CD4-positive, alpha-beta T cell treated with Interferon alpha-2 for 1 hour (primary cell): ENCODE data around the gene RUNX2.

Source experiments
- DNase-seq, 2 donors: peaks; one replicate each; pipeline ENCODE4 v3.0.0-alpha.2; 2020 to 2022

Gene RUNX2

GRCh38 chr6:45488889-45489288, 160.8 kb downstream of the RUNX2 start:
- peak in 1 of 2 donors; percentile 32 for DNase-seq

GRCh38 chr6:45491048-45491735, 163.1 kb downstream of the RUNX2 start:
- no peak for DNase-seq

DNA sequence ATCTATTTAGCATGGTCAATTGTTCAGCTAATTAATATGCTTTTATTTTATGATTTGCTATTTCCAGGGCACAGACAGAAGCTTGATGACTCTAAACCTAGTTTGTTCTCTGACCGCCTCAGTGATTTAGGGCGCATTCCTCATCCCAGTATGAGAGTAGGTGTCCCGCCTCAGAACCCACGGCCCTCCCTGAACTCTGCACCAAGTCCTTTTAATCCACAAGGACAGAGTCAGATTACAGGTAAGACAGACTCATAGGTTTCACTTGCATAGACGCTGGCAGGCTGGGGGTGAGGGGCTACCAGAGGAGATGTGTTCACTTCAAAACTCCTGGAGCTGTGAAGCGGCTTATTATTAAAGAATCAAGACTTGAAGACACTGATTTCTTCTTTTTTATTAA, 163.7 kb downstream of the RUNX2 start:
- no peak for DNase-seq

- DNase-seq: no peak
Measured at GRCh38 chr6:45493761-45494160, 165.6 kb downstream of the RUNX2 start.

GRCh38 chr6:45494416-45495135, 166.4 kb downstream of the RUNX2 start:
- peak in 1 of 2 donors; percentile 26 for DNase-seq

GRCh38 chr6:45495429-45496084, 167.4 kb downstream of the RUNX2 start:
- peak; percentile 8 to 52 for DNase-seq

DNA sequence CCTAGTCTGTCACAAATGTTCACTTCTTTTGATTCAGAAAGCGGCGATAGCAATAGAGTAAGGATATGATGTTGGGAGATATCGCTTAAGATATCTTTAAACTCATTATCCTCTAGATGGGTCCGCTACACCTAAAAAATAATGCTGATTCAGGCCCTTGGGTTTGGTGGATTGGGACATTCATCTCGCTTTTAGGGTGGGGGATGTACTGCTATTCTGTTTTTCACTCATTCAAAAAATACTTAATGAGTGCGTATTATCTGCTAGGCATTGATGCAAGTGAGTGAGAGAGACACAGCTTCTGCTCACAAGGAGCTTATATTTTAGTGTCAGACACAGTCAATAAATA, 167.9 kb downstream of the RUNX2 start:
- no peak for DNase-seq

DNA sequence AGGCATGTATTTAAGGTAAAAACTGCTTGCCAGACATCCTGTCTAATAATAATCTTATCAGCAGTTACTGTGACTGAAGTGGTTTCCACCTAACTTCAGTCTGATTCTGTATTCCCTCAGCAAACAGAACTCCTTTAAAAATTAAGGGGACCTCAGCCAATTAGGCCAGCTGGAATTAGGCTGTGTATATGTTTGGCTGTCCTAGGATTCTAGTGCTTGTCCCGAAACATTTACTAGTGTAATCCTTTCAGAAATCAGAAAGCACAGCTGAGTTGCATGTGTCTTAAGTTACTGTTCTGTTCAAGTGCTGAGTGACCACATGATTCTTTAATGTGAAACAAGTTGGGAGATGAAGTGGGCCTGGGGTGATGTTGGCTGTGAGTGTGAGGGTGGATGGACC, 170.5 kb downstream of the RUNX2 start:
- DNase-seq: no peak

- no peak for DNase-seq
Measured at GRCh38 chr6:45500924-45501816, 173.0 kb downstream of the RUNX2 start.

- no peak for DNase-seq
Measured at GRCh38 chr6:45502456-45502855, 174.3 kb downstream of the RUNX2 start.

DNA sequence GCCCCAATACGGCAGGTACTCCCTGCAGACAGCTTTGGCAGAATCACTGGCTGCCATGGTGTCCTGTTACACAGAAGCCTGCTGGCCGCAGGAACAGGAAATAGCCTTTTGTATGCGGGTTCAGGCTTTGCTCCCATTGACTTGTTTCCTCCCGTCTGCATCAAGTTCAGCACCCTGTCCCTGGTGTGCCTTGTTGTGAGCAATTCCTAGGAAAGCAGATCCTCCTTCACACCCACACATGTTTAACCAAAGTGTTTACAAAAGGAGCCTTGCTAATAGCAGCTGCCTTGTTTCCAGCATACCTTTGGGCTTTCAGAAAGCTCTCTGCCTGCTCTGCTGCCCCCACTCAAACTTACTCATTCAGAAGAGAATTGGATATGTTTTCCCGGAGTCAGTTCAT, 176.8 kb downstream of the RUNX2 start:
- no peak for DNase-seq

GRCh38 chr6:45505470-45505869, 177.3 kb downstream of the RUNX2 start:
- no peak for DNase-seq

DNA sequence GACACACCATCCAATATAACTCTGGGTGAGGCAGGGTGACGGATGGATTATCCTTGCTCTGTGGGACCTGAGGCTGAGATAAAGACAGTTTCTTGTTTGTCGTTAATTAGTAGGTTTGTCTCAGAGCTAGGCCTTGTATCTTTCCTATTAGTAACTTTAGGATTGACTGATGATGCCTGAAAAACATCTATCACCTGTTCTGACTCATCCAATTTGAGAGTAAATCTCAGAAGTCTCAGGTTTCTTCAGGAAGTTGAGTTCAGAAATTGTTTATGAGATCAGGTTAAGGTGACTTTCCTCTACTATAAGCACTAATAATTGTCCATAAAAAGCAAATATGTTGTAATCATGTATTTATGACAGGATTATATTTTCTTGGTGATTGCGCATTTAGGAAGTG, 179.1 kb downstream of the RUNX2 start:
- DNase-seq: no peak

DNA sequence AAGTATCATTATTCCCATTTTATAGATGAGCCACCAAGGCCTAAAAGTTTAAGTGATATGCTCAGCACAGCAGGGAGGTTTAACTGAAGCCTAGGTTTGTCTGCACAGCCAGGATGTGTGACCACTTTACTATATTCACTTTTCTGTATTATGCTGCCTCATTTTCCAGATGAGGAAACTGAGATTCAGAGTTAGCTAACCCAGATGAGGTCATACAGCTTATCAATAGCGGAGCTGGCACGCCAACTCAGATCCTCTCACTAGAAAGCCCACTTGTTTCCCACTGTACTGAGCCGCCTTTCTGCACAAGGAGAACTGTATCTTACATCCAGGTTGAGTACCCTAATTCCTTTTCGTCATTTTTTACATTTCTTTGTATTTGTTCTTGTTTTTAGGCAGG, 181.3 kb downstream of the RUNX2 start:
- no peak for DNase-seq

DNA sequence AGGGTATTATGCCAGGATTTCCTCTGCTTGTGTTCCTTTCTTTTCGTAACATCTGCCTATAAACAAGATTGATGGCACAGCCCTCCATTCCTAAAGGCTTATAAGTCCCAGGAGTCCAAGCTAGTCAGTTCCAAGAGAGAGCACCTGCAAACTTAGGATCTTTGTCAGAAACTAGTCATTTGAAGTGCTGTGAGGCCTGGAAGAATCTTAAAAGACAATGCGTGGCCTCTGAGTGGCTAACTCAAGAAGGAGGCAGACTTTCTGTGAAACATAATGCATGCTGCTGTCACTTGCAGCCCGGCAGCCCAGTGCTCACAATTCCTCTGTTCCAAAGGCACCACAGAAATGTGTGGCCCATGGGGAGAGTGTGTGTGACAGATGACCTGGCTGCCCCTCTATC, 184.6 kb downstream of the RUNX2 start:
- no peak for DNase-seq

DNA sequence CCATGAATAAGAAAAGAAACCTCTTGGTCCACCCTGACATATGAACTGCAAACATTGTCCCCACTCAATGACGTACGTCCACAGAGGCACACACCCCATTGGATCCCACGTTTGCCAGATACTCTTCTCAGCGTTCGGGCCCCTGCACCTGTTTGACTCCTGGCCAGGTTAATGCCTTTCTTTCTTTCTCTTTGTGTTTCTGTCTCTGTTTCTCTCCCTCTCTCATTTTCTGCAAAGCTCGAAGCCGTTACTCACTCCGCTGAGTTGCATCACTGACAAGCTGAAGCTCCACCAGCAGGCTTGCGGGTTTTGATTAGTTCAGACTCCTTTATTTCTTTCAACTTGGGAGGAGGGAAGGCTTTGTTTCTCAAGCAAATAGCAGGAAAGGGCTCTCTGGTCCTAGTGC, 185.1 kb downstream of the RUNX2 start:
- no peak for DNase-seq

DNA sequence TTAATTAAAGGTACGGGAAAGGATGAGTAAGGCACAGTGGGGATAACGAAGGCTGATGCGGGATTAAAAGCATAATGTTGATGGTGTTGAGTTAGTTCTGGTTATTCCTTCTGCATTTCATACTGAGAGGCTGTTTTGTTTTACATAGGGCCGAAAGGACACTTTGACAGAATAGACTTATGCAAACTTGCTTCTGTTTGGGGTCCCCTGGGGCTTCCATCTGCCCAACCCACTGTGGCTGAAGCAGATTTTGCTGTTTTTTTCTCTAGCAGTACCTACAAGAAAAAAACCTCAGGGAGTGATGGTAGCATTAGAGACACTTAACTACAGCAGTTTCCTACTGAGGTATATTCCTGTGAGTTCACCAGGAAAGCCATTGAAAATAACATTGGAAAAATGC, 185.7 kb downstream of the RUNX2 start:
- DNase-seq: no peak

DNA sequence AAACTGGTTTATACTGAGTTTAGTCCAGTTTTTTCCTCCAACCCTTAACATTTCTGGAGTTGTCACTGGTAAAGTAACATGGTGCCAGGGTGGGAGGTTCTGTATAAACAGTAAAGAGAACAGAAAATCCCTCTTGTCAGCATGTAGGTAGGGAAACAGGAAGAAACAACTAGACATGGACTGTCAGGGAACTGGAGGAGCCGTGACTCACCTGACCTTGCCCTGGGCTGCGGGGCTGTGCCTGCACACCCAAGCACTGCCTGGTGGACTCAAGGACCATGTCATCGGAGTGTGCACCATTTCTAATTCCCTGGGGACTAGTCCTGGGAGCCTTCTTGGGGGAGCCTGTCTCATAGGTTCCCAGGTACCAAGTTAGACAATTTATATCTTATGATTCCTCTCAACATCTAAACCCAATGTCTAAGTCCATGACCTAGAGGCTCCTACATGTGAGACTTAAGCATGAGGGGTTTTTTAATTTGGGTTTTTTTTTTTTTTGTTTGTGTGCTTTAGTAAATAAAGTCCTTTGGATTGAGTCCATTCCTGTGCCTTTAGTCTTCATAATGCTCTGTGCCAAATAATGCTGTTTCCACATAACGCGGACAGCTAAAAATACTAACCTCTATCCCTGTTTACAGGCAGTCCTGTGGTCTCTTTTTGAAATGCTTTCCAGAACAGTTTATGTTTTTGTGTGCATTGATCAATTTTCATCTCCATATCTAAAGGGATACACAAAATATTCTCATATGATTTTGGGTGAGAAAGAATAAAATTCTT, 186.5 kb downstream of the RUNX2 start:
- DNase-seq: no peak

DNA sequence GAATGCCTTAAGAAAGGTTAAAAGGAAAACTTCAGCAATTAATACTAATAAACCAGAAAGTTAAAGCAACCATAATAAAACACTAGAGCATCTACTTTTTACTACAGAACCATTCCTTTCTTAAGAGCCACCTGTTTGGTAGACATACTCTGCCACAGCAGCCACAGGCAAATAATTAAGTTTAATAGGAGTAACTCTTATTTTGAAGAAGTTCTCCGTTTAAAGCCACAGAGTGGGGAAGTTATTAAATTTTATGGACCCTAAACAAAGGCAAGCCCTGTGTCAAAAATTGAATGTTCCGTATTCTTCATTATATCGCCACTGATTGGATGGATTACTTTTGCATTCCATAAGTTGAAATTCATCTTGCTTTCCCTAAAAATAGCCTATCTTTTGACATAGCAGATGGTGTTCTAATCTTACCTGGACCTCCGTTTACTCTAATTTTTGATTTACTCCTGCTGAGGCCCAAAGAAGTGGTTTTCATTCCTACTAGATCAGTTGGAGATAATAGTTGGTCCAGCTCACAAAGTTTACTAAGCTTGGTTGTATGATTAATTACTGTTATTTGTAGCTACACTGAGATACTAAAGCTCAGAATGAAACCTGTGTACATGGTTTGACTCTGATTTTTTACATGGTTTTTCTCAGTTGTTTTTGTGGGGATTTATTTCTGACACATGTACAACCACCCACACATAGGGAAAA, 190.0 kb downstream of the RUNX2 start:
- DNase-seq: no peak

DNA sequence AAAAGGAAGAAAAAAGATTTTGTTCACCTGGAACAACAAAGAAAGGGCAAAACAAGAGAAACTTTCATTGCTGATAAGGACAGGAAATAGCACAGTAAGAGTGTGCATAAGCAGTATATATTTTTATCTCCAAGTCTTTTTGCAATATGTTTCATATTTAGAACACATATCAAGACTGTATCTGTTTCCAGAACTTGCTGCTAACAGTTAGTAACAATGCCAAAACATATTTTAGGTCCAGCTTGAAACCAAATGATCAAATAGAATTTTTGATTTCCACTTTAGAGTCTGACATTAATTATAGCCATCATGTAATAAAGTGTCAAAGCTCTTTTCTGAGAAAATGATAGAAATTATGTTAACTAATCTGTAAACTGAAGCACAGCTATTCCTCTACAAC, 193.1 kb downstream of the RUNX2 start:
- DNase-seq: no peak

DNA sequence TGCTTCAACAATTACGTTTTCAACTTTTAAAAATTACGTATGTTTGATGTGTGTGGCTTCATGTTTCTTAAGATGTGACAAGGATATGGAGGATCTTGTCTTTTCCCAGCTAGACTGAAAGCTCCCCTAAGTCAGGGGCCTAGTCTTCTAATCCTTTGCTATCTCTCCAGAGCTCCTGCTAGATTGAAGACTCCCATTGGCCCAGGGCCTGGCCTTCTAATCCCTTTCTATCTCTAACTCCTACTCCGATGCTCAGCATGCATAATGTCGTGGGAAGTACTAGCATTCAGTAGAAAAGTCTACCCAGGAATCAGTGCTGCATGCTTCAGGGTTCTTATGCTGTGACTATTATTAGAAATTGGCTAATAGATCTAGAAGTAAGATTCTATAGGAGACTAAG, 194.4 kb downstream of the RUNX2 start:
- DNase-seq: no peak

DNA sequence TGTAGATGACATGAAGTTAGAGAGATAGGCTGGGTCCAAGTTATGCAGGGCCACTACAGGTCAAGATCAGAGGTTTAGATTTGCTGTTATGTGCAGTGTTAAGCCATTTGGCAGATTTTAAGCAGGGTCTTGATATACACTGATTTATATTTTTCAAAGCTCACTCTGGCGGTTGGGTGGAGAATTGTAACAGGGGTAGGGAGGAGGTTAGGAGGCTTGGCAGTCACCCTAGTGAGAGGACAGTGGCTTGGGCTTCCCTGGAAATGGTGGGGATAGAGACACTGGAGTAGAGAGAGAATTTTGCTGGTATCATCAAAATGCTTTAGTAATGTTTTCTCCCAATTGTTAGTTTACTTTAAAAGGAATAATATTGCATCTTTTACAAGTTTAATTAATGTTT, 199.1 kb downstream of the RUNX2 start:
- no peak for DNase-seq
